BLaER1 treated with 17β-estradiol and CSF1 and Interleukin-3, amounts not matched to agents 10 nM and 100 nM (cell line): ENCODE results near the gene SLC5A5.

ENCODE experiments used
- H3K27ac ChIP-seq, 11 experiments: shearing (Covaris generic); formaldehyde crosslinking; 2 replicates each; pipeline ENCODE4 v1.8.1; 2022
- H3K27me3 ChIP-seq, 11 experiments: shearing (Covaris generic); formaldehyde crosslinking; 2 replicates each; pipeline ENCODE4 v1.8.1; 2022
- H3K36me3 ChIP-seq, 11 experiments: shearing (Covaris generic); formaldehyde crosslinking; 2 replicates each; pipeline ENCODE4 v1.8.1; 2022
- H3K4me1 ChIP-seq, 10 experiments: shearing (Covaris generic); formaldehyde crosslinking; 2 replicates each; pipeline ENCODE4 v1.8.1; 2022
- H3K4me2 ChIP-seq, 11 experiments: shearing (Covaris generic); formaldehyde crosslinking; 2 replicates each; pipeline ENCODE4 v1.8.1; 2022
- H3K4me3 ChIP-seq, 10 experiments: shearing (Covaris generic); formaldehyde crosslinking; 2 replicates each; pipeline ENCODE4 v1.8.1; 2022
- H3K9ac ChIP-seq, 11 experiments: shearing (Covaris generic); formaldehyde crosslinking; 2 replicates each; pipeline ENCODE4 v1.8.1; 2022
- H3K9me3 ChIP-seq, 11 experiments: shearing (Covaris generic); formaldehyde crosslinking; replicated peaks in 1 of 11; 2 replicates each; pipeline ENCODE4 v1.8.1; 2022
- H4K20me1 ChIP-seq, 11 experiments: shearing (Covaris generic); formaldehyde crosslinking; 2 replicates each; pipeline ENCODE4 v1.8.1; 2022
- Cebpa-rat ChIP-seq, 11 experiments: shearing (Covaris generic); IDR thresholded peaks; 2 replicates each; pipeline ENCODE4 v1.8.1; 2022

SLC5A5 gene

GRCh38 chr19:17863520-17864182, 8.1 kb upstream of the SLC5A5 start:
- Histone ChIP-seq H3K27me3 (peaks cover 0 to 6% (median 0%) of the 10 kb centered on the region in 11 experiments; a peak in 5 of 22 replicates), H3K4me2 (peak overlapping the region in 3 of 11 experiments; percentile 1 to 86 (median 19); a peak in 3 of 22 replicates), H3K36me3 (peaks cover 42 to 56% (median 52%) of the 10 kb centered on the region in 11 experiments), H3K27ac (peak overlapping the region in 1 of 11 experiments; percentile 21; a peak in 2 of 22 replicates), H4K20me1 (peaks cover 49 to 80% (median 64%) of the 10 kb centered on the region in 11 experiments), H3K9me3 (no peaks in the 10 kb centered on the region; a peak in 1 of 22 replicates), H3K4me1 (peaks cover 22 to 45% (median 30%) of the 10 kb centered on the region in 10 experiments), H3K9ac (peak overlapping the region in 8 of 11 experiments; percentile 4 to 100 (median 66); a peak in 6 of 22 replicates), H3K4me3 (no peak overlapping the region)
- TF ChIP-seq Cebpa-rat (IDR thresholded peaks at IDR 0.05): no peak

- peaks cover 41 to 72% (median 56%) of the 10 kb centered on the region in 11 experiments for H4K20me1 ChIP-seq
- peaks cover 8 to 22% (median 15%) of the 10 kb centered on the region in 11 experiments for H3K27me3 ChIP-seq
- peaks cover 17 to 39% (median 23%) of the 10 kb centered on the region in 10 experiments for H3K4me1 ChIP-seq
- no peak overlapping the region for H3K4me2 ChIP-seq
- TF ChIP-seq Cebpa-rat (IDR thresholded peaks at IDR 0.05): no peak
- no peak overlapping the region for H3K9ac ChIP-seq
- no peak overlapping the region for H3K27ac ChIP-seq
- no peak overlapping the region for H3K4me3 ChIP-seq
- peaks cover 41 to 51% (median 48%) of the 10 kb centered on the region in 11 experiments for H3K36me3 ChIP-seq
- no peaks in the 10 kb centered on the region for H3K9me3 ChIP-seq
Observed at GRCh38 chr19:17865364-17866311, 6.1 kb upstream of the SLC5A5 start.

DNA sequence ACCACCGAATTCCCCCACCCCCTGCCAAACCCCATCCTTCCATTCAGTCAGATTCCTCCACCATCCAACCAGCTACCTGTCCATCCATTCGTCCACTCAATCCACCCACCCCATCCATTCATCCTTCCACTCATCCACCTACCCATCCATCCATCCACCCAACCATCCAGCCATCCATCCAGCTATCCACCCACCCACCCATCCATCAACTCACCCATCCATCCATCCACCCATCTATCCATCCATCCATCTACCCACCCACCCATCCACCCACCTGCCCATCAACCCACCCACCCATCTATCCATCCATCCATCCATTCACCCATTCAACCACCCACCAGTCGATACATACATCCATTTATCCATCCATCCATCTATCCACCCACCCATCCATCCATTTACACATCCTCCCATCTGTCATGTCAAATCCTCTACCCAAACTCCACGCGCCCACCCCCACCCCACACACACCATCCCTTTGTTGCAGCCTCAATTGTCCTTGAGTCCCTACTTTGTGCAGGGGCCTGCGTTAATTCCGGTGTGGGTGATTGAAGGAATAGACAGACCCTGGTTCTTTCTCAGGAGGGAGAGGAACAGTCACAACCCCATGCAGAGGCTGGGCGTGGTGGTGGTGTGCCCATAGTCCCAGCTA, 5.3 kb upstream of the SLC5A5 start:
- H3K9ac ChIP-seq: no peak overlapping the region
- H3K27ac ChIP-seq: no peak overlapping the region

DNA sequence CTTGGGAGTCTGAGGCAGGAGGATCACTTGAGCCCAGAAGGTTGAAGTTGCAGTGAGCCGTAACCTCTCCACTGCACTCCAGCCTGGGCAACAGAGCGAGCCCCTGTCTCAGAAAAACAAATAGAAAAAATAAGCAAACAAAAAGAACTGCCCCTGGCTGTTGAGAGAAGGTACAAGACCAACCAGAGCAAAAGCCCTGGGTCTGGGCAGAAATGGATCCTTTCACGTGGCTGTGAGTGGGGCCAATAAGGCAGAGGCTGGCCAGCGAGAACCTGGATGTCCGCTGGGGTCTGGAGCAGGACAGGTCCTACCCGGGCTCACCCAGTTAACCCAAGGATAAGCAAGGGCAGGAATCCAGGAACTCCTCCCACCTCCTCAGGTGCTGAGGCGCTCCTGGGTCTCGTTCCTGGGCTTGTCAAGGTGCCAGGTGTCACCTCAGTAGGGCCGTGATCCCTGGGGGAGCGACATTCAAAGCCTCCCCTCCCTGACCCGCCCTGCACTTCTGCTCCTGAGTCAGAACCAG, 4.7 kb upstream of the SLC5A5 start:
- Histone ChIP-seq H3K4me1 (peaks cover 3 to 27% (median 10%) of the 10 kb centered on the region in 10 experiments), H3K9me3 (no peaks in the 10 kb centered on the region), H3K9ac (no peak overlapping the region), H3K4me2 (no peak overlapping the region), H3K27me3 (peaks cover 22 to 36% (median 29%) of the 10 kb centered on the region in 11 experiments), H3K36me3 (peaks cover 27 to 38% (median 34%) of the 10 kb centered on the region in 11 experiments), H3K4me3 (no peak overlapping the region), H4K20me1 (peaks cover 27 to 64% (median 47%) of the 10 kb centered on the region in 11 experiments), H3K27ac (no peak overlapping the region)
- TF ChIP-seq Cebpa-rat (IDR thresholded peaks at IDR 0.05): no peak

More for the DNA sequence above, 5.3 kb upstream of the SLC5A5 start:
- no peak for TF ChIP-seq Cebpa-rat (IDR thresholded peaks at IDR 0.05)
- H3K4me1 ChIP-seq: peaks cover 9 to 33% (median 16%) of the 10 kb centered on the region in 10 experiments
- no peak overlapping the region for H3K4me3 ChIP-seq
- no peak overlapping the region for H3K4me2 ChIP-seq
- peaks cover 33 to 43% (median 40%) of the 10 kb centered on the region in 11 experiments for H3K36me3 ChIP-seq
- no peaks in the 10 kb centered on the region for H3K9me3 ChIP-seq
- H3K27me3 ChIP-seq: peaks cover 16 to 30% (median 23%) of the 10 kb centered on the region in 11 experiments
- H4K20me1 ChIP-seq: peaks cover 33 to 65% (median 51%) of the 10 kb centered on the region in 11 experiments

DNA sequence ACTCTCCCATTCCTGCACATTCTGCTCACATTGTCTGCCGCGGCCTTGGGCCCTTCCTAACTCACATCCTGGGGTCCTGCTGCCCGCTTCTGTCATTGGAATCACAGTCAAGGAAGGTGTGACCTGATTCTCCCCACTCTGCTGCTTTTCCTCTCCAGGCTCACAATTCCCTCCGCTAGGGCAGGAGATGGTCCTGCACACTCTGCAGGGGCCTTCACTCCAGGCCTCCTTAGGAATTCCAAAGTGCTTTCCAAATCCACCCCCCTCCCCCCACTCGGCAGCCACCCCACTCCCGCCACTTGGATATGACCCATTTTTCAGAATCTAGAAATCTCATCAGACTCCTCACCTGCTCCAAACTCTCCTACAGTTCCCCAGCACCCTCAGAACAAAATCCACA, 3.1 kb upstream of the SLC5A5 start:
- Histone ChIP-seq H3K9me3 (no peaks in the 10 kb centered on the region), H3K4me3 (no peak overlapping the region), H3K27ac (no peak overlapping the region), H3K4me2 (no peak overlapping the region), H3K9ac (no peak overlapping the region), H4K20me1 (peaks cover 11 to 54% (median 33%) of the 10 kb centered on the region in 11 experiments), H3K36me3 (peaks cover 11 to 21% (median 17%) of the 10 kb centered on the region in 11 experiments), H3K4me1 (peaks cover 4 to 22% (median 10%) of the 10 kb centered on the region in 10 experiments), H3K27me3 (peaks cover 38 to 52% (median 45%) of the 10 kb centered on the region in 11 experiments)
- TF ChIP-seq Cebpa-rat (IDR thresholded peaks at IDR 0.05): no peak

- H3K4me1 ChIP-seq: peaks cover 8 to 20% (median 12%) of the 10 kb centered on the region in 10 experiments
- no peak overlapping the region for H3K4me3 ChIP-seq
- H3K9ac ChIP-seq: no peak overlapping the region
- no peak for TF ChIP-seq Cebpa-rat (IDR thresholded peaks at IDR 0.05)
- H3K36me3 ChIP-seq: peaks cover 6 to 16% (median 13%) of the 10 kb centered on the region in 11 experiments
- no peak overlapping the region for H3K27ac ChIP-seq
- H3K9me3 ChIP-seq: no peaks in the 10 kb centered on the region
- H4K20me1 ChIP-seq: peaks cover 6 to 49% (median 28%) of the 10 kb centered on the region in 11 experiments; a peak in 21 of 22 replicates
- peaks cover 42 to 56% (median 50%) of the 10 kb centered on the region in 11 experiments for H3K27me3 ChIP-seq
- H3K4me2 ChIP-seq: no peak overlapping the region
Observed at GRCh38 chr19:17869114-17869608, 2.6 kb upstream of the SLC5A5 start.

DNA sequence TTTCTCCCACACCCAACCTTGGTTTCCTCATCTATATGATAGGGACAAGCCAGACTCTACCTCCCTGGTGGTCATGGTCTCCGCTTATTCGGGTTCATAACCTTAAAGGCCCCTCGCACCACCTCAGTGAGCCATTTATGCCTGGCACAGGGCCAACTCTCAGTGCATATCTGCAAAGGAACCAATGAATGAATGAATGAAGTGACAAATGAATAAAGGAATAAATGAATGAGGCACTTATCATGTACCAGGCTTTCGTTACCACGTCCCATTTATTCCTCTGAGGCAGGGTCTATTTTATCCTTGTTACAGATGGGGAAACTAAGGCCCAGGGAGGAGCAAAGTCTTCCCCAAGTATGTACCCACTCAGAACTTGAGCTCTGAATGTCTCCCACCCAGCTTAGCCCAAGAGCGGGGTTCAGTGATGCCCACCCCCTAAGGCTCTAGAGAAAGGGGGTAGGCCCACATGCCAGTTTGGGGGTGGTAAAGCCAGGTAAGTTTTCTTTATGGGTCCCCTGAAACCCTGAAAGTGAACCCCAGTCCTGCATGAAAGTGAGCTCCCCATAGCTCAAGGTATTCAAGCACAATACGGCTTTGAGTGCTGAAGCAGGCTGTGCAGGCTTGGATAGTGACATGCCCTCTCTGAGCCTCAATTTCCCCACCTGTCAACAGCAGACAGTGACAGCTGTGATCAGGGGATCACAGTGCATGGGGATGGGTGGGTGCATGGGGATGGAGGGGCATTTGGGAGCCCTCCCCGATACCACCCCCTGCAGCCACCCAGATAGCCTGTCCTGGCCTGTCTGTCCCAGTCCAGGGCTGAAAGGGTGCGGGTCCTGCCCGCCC, 490 bp upstream of the SLC5A5 start:
- H3K4me2 ChIP-seq: no peak overlapping the region
- no peak overlapping the region for H3K27ac ChIP-seq
- no peaks in the 10 kb centered on the region for H3K36me3 ChIP-seq
- H3K9me3 ChIP-seq: no peaks in the 10 kb centered on the region
- H3K27me3 ChIP-seq: peaks cover 48 to 73% (median 57%) of the 10 kb centered on the region in 11 experiments
- no peak for TF ChIP-seq Cebpa-rat (IDR thresholded peaks at IDR 0.05)
- H3K9ac ChIP-seq: no peak overlapping the region
- H4K20me1 ChIP-seq: peaks cover 0 to 29% (median 7%) of the 10 kb centered on the region in 11 experiments; a peak in 9 of 22 replicates
- H3K4me1 ChIP-seq: peaks cover 6 to 18% (median 12%) of the 10 kb centered on the region in 10 experiments
- no peak overlapping the region for H3K4me3 ChIP-seq
